Breast epithelium (tissue), 4 donors: ENCODE results near the gene KDM4B. TPM values are rescaled to one million over a fixed set of nuclear protein-coding genes. Genes with fewer than 3 reads are reported as not detected.

Experiments
- DNase-seq, 2 donors: peaks; one replicate each; pipeline ENCODE4 v3.0.0-alpha.2; 2019; ENCODE audit warnings: low spot score in 2 of 2
- H3K27ac ChIP-seq, 2 donors: fragments of 200-600 bp; sonication (generic) in 1 of 2; one replicate each; pipeline ENCODE4 v1.5.1; 2016 to 2019; ENCODE audit warnings: mild to moderate bottlenecking in 1 of 2
- H3K27me3 ChIP-seq, 2 donors: fragments of 200-600 bp; sonication (generic) in 1 of 2; one replicate each; pipeline versions ENCODE4 v1.5.1 to v1.6.0; 2017 to 2019; ENCODE audit warnings: control low read depth in 1 of 2, mild to moderate bottlenecking in 1 of 2
- H3K36me3 ChIP-seq: fragments of 200-600 bp; one replicate; pipeline ENCODE4 v1.5.1; 2019
- H3K4me1 ChIP-seq, 2 donors: fragments of 200-600 bp; sonication (generic); one replicate each; pipeline ENCODE4 v1.5.1; 2016 to 2019; ENCODE audit warnings: control low read depth in 1 of 2
- H3K4me3 ChIP-seq, 3 donors: fragments of 200-600 bp; sonication (generic); 1 replicate in 2 of 3; 2 replicates in 1 of 3; pipeline ENCODE4 v1.5.1; 2016 to 2019; ENCODE audit warnings: mild to moderate bottlenecking in 3 of 3, moderate library complexity in 2 of 3
- H3K9me3 ChIP-seq, 2 donors: fragments of 200-600 bp; sonication (generic) in 1 of 2; one replicate each; pipeline ENCODE4 v1.5.1; 2016 to 2019; ENCODE audit warnings: control low read depth in 1 of 2
- POLR2A ChIP-seq: fragments of 450-650 bp; IDR thresholded peaks from one replicate; pipeline ENCODE4 v1.6.1; 2016; ENCODE audit warnings: antibody characterized with exemption, mild to moderate bottlenecking, moderate library complexity
- POLR2AphosphoS5 ChIP-seq, 3 donors: sonication (generic); formaldehyde crosslinking; IDR thresholded peaks; one replicate each; pipeline ENCODE4 v1.6.1; 2017; ENCODE audit warnings: antibody characterized with exemption in 3 of 3
- intact Hi-C: fragments of 100-400 bp; cut with DNase I; formaldehyde crosslinking; loops from one replicate; pipeline ENCODE4 v1.15.1; 2023; ENCODE audit warnings: low total_unique reads
- total RNA-seq, 3 donors: library from RNA; depleted of rRNA; stranded (reverse); fragments of >200 nt; gene quantifications; one replicate each; pipeline ENCODE4 v1.1.0, GENCODE V29; 2016
- TF ChIP-seq, protein P1 (sequence below), 3 donors: fragments of 450-650 bp; IDR thresholded peaks; one replicate each; pipeline ENCODE4 v1.5.1; 2016 to 2017; ENCODE audit warnings: antibody characterized with exemption in 3 of 3, mild to moderate bottlenecking in 3 of 3, moderate library complexity in 3 of 3

KDM4B gene
- total RNA-seq, 3 donors from 2014 or later: 25.0 to 55.3 (median 40.3) TPM

DNA sequence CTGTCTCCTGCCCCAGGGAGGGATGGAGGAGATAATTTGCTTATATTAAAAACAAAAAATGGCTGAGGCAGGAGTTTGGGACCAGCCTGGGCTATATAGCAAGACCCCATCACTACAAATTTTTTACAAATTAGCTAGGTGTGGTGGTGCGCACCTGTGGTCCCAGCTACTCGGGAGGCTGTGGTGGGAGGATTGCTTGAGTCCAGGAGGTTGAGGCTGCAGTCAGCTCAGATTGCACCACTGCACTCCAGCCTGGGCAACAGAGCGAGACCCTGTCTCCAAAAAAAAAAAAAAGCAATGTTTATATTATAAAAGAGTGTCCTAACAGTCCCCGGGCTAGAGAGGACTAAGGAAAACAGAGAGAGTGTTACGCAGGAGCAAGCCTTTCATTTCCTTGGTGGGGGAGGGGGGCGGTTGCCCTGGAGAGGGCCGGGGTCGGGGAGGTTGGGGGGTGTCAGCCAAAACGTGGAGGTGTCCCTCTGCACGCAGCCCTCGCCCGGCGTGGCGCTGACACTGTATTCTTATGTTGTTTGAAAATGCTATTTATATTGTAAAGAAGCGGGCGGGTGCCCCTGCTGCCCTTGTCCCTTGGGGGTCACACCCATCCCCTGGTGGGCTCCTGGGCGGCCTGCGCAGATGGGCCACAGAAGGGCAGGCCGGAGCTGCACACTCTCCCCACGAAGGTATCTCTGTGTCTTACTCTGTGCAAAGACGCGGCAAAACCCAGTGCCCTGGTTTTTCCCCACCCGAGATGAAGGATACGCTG, 184.0 kb downstream of the KDM4B start:
- intact Hi-C loops: no loop called here
- TF ChIP-seq POLR2AphosphoS5 (IDR thresholded peaks at IDR 0.05) (no peak), POLR2A (no peak)
- TF ChIP-seq, protein P1, sequence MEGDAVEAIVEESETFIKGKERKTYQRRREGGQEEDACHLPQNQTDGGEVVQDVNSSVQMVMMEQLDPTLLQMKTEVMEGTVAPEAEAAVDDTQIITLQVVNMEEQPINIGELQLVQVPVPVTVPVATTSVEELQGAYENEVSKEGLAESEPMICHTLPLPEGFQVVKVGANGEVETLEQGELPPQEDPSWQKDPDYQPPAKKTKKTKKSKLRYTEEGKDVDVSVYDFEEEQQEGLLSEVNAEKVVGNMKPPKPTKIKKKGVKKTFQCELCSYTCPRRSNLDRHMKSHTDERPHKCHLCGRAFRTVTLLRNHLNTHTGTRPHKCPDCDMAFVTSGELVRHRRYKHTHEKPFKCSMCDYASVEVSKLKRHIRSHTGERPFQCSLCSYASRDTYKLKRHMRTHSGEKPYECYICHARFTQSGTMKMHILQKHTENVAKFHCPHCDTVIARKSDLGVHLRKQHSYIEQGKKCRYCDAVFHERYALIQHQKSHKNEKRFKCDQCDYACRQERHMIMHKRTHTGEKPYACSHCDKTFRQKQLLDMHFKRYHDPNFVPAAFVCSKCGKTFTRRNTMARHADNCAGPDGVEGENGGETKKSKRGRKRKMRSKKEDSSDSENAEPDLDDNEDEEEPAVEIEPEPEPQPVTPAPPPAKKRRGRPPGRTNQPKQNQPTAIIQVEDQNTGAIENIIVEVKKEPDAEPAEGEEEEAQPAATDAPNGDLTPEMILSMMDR (IDR thresholded peaks at IDR 0.05): no peak
- no peak for DNase-seq
- no peak overlapping the region for H3K4me3 ChIP-seq
- H3K9me3 ChIP-seq: no peaks in the 10 kb centered on the region
- H3K27ac ChIP-seq: no peak overlapping the region
- peaks cover 6% of the 10 kb centered on the region for H3K36me3 ChIP-seq
- no peaks in the 10 kb centered on the region for H3K27me3 ChIP-seq
- no peaks in the 10 kb centered on the region for H3K4me1 ChIP-seq

DNA sequence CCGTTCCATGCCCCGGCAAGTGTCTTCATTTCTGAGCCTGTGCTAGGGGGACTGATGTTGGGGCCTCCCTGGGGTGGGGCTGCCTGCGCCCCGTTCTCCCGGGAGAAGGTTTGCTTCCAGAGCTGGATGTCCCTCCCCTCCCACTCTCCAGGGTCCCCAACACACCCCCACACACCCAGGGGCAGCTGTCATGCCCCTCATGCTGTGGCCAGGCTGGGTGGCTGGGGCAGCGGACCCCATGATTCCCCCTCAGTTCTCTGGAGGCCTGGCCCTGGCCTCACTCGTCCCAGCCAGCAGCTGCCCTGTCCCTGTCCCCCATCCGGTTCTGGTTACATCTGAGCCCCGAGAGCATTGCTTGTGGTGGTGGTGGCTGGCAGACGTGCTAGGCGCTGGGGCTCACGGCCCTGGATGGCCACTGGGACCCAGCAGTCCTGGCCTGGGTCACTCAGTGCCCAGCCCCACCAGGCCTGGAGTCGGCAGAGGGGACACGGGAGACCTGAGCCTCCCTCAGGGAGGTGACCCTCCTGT, 184.8 kb downstream of the KDM4B start:
- intact Hi-C loops: no loop called here
- no peak for DNase-seq
- peaks cover 6% of the 10 kb centered on the region for H3K36me3 ChIP-seq
- no peak overlapping the region for H3K4me3 ChIP-seq
- no peaks in the 10 kb centered on the region for H3K27me3 ChIP-seq
- peaks cover 4 to 6% of the 10 kb centered on the region in 2 donors for H3K9me3 ChIP-seq
- TF ChIP-seq, protein P1 (IDR thresholded peaks at IDR 0.05): no peak
- no peak for TF ChIP-seq POLR2AphosphoS5 (IDR thresholded peaks at IDR 0.05)
- TF ChIP-seq POLR2A: no peak
- H3K27ac ChIP-seq: no peak overlapping the region
- no peaks in the 10 kb centered on the region for H3K4me1 ChIP-seq

DNA sequence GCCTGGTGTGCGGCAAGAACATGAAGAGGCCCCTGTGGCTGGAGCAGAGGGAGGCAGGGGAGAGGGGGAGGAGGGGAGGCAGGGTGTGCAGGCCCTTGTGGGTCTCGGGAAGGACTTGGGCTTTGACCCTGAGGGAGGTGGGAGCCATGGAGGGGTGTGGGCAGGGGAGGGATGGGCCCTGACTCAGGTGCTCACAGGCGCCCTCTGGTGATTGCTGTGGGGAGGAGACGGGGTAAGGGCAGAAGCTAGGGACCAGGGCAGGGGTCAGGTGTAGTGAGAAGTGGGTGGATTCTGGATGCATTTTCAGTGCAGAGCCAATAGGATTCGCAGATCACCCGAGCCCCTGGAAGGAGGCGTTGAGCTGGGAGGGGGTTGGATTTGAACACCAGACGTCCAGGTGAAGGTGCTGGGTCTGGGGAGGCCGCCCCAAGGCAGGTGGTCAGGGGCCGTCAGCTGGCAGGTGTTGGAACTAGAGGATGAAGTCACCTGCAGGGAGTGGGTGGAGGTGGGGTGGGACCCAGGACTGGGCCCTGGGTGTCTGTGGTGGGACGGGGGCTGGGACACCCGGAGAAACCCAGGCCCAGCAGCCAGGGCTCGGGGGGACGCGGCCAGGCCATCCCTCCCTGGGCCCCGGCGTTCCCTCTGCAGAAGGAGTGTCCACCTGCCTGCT, 185.4 kb downstream of the KDM4B start:
- peaks cover 4 to 12% of the 10 kb centered on the region in 2 donors for H3K9me3 ChIP-seq
- H3K4me1 ChIP-seq: no peaks in the 10 kb centered on the region
- intact Hi-C loops: no loop called here
- DNase-seq: no peak
- no peak for TF ChIP-seq POLR2A
- TF ChIP-seq, protein P1 (IDR thresholded peaks at IDR 0.05): peak in 2 of 3 donors; percentile 12 to 23
- no peaks in the 10 kb centered on the region for H3K27me3 ChIP-seq
- H3K27ac ChIP-seq: no peak overlapping the region
- H3K36me3 ChIP-seq: peaks cover 6% of the 10 kb centered on the region
- H3K4me3 ChIP-seq: no peak overlapping the region

DNA sequence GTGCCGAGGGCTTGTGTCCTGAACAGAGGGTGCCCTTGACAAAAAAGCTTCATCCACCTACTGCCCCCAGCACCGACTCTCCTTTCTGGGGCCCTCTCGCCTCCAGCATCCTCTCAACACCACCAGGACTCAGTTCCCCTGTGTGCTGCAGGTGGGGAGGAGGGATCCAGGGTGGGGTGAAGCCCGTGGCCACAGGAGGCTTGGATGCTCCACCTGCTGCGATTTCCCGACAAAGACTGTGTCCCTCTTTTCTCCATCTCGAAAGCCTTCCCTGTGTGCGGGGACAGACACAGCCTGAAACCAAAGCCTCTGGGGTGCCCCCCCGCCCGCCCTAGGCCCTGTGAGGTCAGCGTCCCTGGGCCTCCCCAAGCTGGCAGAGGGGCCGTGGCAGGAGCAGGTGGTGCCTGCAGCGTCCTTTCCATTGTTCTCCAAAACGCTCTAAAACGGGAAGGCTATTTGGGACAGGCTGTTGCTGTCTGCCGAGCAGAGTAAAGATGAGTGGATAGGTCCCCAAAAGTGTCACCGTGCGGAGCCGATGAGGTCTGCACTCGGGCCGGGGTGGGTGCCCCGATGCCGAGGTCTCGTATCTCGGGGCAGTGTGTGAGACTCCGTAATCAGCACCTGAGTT, 186.0 kb downstream of the KDM4B start:
- DNase-seq: no peak
- Histone ChIP-seq H3K4me3 (no peak overlapping the region), H3K9me3 (peaks cover 4 to 13% of the 10 kb centered on the region in 2 donors), H3K4me1 (no peaks in the 10 kb centered on the region), H3K27me3 (no peaks in the 10 kb centered on the region), H3K36me3 (peaks cover 6% of the 10 kb centered on the region), H3K27ac (no peak overlapping the region)
- intact Hi-C loops: no loop called here
- TF ChIP-seq, protein P1 (IDR thresholded peaks at IDR 0.05): no peak
- no peak for TF ChIP-seq POLR2AphosphoS5 (IDR thresholded peaks at IDR 0.05)
- no peak for TF ChIP-seq POLR2A
